Activated gamma-delta T cell treated with anti-CD3 and anti-CD28 coated beads, Interleukin-2, amount 50 U/mL, for 16 hours (primary cell): ENCODE measurements around the gene DBNDD1.
"Not testable (repeated sequence)": the region's sequence is repeated elsewhere in the genome, so short reads cannot be mapped to it uniquely, and the experiment has no call there.

Experiments used
- DNase-seq: peaks from one replicate; pipeline ENCODE4 v3.0.0-alpha.2; 2020; ENCODE audit warnings: low read depth

Gene DBNDD1

GRCh38 chr16:90018652-90019542 lies at the start of gene DBNDD1:
Gene DBNDD1, minus strand, starts transcription at chr16:90019456. Its CDS starts 115 bp downstream, at chr16:90019341.
- DNase-seq, result no peak

DNA sequence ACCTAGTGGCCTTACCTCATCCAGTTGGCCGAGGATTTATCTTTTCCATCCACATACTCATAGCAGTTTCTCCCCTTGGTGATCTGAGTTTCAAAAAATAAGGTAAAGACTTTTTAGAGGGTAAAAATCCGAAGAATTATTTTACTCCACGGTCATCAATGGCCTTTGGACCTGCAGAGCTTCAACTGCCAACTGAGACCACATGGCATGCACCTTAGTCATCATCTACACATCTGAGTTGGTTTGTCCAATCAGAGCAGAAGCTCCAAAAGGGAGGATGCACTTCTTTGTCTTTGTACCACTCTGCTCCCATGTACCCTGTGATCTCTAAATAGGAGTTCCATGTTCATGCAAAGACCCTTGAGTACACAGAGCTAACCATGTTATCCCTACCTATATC lies 42.2 kb upstream of the DBNDD1 start:
- DNase-seq, result no peak

- DNase-seq, result no peak
Measured at GRCh38 chr16:90057738-90058173, 38.5 kb upstream of the DBNDD1 start.

DNA sequence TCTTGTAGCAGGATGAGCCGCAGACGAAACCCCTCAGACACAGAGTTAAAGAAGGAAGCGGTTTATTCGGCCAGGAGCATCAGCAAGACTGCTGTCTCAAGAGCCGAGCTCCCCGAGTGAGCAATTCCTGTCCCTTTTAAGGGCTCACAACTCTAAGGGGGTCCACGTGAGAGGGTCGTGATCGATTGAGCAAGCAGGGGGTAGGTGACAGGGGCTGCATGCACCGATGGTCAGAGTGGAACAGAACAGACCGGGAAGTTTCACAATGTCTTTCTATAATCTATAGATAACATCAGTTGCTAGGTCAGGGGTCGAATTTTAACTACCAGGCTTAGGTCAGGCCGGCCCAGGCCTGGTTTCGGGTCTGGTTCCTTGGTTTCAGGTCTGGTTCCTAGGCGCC lies 37.3 kb upstream of the DBNDD1 start:
- not testable (repeated sequence) for DNase-seq

DNA sequence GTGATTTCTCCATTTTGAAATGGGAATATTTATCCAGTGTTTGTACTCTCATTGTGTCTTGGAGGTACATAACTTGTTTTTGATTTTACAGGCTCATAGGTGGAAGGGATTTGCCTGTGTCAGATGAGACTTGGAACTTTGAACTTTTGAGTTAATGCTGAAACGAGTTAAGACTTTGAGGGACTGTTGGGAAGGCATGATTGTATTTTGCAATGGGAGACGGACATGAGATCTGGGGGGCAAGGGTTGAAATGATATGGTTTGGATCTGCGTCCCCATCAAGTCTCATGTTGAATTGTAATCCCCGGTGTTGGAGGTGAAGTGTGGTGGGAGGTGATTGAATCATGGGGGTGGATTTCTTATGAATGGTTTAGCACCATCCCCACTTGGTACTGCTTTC lies 36.1 kb upstream of the DBNDD1 start:
- DNase-seq, result no peak

DNA sequence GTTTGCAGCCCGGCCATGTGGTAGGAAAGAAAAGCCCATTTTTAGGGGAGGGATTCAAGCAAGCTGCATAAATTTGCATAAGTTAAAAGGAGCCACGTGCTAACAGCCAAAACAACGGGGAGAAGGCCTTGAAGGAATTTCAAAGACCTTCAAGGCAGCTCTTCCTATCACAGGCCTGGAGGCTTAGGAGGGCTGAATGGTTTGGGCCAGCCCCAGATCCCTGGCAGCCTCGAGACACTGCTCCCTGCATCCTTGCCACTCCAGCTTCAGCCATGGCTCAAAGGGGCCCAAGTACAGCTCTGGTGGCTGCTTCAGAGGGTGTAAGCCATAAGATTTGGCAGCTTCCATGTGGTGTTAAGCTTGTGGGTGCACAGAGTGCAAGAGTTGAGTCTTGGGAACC lies 35.3 kb upstream of the DBNDD1 start:
- no peak for DNase-seq

DNA sequence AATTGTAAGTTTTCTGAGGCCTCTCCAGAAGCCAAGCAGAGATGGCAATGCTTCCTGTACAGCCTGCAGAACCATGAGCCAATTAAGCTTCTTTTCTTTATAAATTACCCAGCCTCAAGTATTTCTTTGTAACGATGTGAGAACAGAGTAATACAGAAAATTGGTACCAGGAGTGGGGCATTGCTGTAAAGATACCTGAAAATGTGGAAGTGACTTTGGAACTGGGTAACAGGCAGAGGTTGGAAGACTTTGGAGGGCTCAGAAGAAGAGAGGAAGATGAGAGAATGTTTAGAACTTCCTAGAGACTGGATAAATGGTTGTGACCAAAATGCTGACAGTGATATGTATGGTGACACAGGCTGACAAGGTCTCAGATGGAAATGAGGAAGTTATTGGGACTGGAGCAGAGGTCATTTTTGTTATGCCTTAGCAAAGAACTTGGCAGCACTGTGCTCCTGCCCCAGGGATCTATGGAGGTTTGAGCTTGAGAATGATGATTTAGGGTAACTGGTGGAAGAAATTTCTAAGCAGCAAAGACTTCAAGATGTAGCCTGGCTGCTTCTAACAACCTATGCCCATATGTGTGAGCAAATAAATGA lies 34.7 kb upstream of the DBNDD1 start:
- DNase-seq, result no peak

GRCh38 chr16:90050969-90051368 lies 31.7 kb upstream of the DBNDD1 start:
- no peak for DNase-seq

GRCh38 chr16:90048737-90049330 lies 29.6 kb upstream of the DBNDD1 start:
- DNase-seq, result no peak

DNA sequence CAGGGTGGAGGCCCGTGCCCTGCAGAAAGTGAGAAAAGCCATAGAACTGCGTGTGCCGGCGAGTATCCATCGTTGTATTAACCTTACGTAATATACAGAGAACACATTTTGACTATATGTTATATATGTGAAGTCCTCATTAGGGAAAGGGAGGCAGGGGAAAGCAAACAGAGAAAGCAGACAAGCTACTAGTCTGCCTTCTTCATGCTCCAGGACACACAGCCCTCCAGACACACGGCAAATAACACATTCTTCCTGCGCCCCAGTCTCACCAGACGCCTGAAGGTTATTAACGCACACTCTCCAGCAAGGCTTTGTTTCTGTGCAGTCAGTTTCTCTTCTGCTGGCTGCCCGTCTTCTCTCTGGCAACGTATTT lies 29.1 kb upstream of the DBNDD1 start:
- no peak for DNase-seq

GRCh38 chr16:90047714-90048346 lies 28.6 kb upstream of the DBNDD1 start:
- DNase-seq, result no peak

GRCh38 chr16:90046971-90047713 lies 27.9 kb upstream of the DBNDD1 start:
- no peak for DNase-seq

DNA sequence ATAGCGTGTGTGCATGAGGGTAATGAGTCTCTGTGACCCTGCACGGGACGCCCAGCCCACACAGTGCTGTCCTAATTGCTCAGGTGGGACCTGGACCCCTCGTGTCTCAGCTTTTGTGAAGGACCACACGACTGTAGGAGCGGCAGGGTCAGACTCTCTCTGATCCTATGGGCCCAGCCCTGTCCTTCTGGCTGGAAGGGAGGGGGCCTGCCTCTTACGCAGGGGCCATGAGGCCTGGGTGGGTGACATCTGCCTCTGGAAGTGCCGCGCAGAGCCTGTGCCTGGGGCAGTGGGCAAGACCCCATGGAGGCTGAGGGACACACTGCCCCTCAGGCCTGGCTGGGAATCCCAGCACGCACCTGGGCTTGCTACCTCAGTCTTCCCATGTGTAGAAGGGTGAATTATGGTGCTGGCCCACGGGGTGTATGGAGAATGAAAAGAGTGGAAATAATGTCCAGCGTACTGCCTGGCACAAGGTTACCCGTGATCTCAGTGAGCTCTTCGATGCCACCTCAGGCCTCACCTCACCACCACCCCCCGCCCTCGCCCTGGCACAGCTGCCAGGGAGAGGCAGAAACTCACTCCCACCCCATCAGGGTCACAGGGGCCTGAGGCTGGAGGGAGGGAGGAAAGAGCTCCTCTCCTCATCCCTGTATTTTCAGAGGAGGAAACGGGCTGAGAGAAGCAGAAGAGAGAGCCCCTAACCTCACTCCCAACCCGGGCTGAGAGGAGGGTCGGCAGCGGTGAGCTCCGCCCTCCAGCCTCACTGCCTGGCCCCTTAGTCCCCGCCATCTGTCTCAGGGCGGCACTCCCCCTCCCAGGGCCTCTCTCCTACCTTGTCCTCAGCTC lies 27.1 kb upstream of the DBNDD1 start:
- no peak for DNase-seq

- DNase-seq, result no peak
Measured at GRCh38 chr16:90044111-90044551, 24.9 kb upstream of the DBNDD1 start.

DNA sequence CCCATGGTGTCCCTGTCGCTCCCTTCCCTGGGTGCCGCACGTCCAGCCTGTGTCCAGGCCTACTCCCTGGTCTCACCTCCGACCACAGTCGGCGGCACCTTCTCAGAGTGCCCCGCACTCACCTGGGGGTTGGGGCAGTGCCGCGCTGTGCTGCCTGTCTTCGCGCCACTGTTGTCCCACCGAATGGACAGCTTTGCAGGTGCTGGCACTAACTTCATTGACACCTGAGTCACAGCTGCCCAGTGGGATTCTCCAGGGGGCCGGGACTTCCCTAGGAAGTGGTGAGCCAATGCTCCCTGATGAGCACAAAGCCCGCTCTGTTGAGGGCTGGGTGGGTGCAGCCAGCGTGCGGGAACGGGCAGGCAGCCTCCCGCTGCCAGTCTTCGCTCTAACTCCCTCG lies 24.3 kb upstream of the DBNDD1 start:
- DNase-seq, result no peak

- DNase-seq, result no peak
Measured at GRCh38 chr16:90042946-90043514, 23.8 kb upstream of the DBNDD1 start.

DNA sequence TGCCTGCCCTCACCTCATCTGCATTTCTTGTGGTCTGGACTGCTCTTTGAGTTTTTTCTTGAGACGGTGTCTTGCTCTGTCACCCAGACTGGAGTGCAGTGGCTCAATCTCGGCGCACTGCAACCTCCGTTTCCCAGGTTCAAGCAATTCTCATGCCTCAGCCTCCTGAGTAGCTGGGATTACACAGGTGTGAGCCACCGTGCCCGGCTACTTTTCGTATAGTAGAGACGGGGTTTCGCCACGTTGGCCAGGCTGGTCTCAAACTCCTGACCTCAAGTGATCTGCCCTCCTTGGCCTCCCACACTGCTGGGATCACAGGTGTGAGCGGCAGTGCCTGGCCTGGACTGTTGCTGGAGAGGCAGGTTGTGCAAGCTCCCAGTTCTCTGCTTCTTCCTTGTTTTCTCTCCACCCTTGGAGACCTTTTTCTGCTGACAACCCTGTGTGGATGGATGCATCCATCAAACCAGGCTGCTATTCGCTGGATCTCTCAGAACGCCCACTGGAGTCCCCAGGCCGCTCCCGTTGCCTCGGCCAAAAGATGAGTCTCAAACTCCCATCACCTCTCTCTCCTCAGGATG lies 22.7 kb upstream of the DBNDD1 start:
- DNase-seq, result no peak

GRCh38 chr16:90040152-90041023 lies 21.1 kb upstream of the DBNDD1 start:
- no peak for DNase-seq

DNA sequence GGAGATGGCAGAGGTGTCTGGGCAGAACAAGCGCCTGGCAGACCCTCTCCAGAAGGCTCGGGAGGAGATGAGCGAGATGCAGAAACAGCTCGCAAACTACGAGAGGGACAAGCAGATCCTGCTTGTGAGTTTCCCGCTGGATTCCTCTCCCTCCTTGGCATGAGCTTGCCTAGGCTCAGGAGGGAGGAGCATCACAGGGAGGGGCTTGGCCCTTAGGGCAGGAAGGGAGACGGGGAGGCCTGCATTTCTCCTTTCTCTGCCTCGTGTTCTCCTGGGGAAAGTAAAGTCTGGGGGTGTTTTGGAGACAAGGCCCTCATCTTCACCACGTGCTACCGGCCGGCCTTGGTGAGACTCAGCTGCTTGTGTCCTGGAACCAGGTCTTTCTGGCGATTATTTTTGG lies 18.0 kb upstream of the DBNDD1 start:
- DNase-seq, result no peak
